CD4-positive, alpha-beta T cell treated with Interleukin-4 for 1 hour (primary cell): ENCODE measurements around the gene SEMA4D.

ENCODE experiments used
- DNase-seq, 2 donors: peaks; one replicate each; pipeline ENCODE4 v3.0.0-alpha.2; 2020 to 2022

Gene SEMA4D

GRCh38 chr9:89500008-89500407 is 2.1 kb upstream of the SEMA4D start:
- no peak for DNase-seq

DNA sequence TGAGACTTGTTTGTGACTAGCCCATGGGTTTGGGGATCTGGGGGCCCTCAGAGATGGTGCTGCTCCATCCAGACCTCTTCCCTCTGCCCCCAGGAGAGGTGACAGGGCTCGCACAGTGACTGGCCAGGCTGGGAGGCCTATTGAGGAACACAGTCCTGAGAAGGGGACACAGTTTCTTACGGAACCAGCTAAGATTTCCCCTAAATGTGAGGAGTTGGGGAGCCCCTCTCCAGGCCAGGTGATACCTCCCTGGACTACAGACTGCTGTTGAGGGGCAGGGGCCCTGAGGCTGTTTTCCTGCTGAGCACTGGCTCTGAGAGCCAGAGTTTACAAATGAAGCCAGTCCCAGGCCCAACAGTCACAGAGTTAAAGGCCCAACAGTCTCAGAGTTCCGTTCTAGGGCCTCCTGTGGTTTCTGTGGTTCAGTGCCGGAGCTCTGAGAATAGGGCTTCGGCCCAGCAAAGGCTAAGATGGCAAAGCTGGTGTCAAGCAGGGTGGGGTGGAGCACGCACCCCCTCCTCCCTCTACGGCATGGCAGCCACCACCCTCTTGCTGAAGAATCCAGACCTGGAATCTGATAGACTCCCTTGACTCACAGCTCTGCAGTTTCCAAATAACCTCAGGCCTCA is 1.1 kb upstream of the SEMA4D start:
- peak; percentile 69 to 76 for DNase-seq

DNA sequence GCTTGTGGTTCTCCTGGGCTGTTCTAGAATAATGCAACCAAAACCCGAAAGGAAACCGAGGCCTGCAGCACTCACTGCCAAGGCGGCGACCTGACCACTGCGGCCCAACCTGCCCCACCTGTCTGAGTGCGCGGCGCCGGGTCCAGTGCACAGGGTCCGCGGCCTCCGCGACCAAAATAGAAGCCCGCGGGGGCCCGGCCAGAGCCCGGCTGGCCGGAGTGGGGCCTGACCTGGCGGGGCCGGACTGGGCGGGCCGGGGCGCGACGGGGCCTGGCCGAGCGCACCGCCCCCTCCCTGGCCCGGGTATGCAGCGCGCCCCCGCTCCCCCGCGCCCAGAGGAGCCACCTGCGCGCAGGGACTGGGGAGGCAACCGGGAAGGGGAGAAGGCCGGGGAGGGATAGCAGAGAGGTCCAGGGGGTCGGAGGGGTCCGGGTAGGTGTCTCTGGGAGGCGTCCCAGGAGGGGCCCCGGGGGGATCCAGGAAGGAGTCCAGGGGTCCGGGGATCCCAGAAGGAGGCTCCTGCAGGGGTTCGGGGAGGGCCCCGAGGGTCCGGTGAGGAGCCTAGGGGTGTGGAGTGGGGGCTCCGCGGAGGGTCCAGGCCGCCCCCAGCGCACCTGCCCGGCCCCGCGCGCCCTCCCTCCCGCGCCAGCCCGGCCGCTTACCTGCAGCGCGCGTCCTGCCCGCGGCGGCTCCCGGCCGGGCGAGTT is 503 bp downstream of the SEMA4D start:
- peak; percentile 33 to 51 for DNase-seq

GRCh38 chr9:89496645-89497256 is 1.2 kb downstream of the SEMA4D start:
- DNase-seq: peak in 1 of 2 donors; percentile 37

DNA sequence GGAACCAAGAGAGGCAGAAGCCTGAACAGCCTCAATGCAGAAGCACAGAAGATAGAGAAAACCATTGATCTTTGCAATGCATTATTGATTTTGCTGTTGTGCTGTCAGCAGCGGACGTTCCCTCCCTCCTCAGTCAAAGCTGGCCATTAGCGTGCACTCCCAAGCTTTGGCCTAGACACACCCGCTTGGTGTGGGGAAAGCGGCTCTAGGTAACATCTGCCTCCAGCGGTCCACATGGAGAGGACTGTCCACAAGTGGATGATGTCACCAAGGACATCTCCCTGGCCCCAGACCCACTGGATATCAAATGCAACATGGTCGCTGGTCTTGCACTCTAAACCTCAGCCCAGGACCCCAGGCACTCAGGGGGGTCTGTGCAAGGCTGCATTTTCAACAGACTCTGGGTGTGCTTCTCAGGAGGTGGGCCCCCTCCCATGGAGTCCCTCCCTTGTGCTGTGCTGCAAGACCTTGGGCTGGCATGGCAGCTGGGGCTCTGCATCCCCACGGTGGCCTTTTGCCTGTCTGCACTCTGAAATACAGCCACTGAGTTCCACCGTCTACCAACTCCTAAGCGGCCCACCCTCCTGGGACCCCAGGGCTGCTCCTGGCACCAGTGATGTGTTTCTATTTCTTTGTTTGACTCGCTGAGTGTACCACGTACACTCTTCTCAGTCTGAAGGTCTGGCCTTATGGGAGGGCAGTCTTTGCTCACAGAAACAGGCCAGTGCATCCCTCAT is 1.9 kb downstream of the SEMA4D start:
- no peak for DNase-seq

- DNase-seq: no peak
Measured at GRCh38 chr9:89494199-89494598, 3.7 kb downstream of the SEMA4D start.

- DNase-seq: no peak
Measured at GRCh38 chr9:89493671-89494070, 4.2 kb downstream of the SEMA4D start.

GRCh38 chr9:89493181-89493580 is 4.7 kb downstream of the SEMA4D start:
- no peak for DNase-seq

- no peak for DNase-seq
Measured at GRCh38 chr9:89492586-89492985, 5.3 kb downstream of the SEMA4D start.

- no peak for DNase-seq
Measured at GRCh38 chr9:89491694-89492093, 6.2 kb downstream of the SEMA4D start.

DNA sequence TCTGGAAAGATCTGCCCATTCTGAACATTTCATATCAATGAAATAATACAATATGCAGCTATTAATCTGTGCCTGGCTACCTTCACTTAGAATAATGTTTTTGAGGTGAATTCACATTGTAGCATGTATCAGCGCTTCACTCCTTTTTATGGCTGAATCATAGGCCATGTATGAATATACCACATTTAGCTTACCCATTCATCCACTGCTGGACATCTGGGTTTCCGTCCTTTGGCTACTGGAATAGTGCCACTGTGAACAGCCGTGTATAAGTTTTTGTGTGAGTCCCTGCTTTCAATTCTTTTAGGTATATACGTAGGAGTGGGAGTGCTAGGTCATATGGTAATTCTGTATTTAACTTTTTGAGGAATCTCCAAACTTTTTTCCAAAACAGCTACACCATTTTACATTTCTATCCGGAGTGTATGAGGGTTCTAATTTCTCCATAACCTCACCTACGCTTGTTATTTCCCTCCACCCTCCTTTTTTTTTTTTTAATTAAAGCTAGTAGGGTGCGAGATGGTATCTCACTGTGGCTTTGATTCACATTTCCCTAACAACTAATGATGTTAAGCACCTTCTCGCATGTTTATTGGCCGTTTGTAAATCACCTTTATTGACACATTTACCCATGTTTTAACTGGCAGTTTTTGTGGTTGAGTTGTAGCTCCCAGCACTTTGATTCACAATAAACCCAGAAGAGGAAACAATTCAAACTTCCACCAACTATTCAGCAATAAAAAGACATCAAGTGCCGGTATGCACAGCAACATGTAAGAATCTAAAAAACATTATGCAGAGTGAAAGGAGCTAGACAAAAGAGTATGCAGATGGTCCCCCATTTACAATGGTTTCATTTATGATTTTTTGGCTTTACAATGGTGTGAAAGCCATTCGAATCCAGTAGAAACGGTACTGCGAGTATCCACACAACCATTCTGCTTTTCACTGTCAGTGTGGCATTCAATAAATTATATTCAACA is 8.1 kb downstream of the SEMA4D start:
- DNase-seq: peak; percentile 41 to 90

DNA sequence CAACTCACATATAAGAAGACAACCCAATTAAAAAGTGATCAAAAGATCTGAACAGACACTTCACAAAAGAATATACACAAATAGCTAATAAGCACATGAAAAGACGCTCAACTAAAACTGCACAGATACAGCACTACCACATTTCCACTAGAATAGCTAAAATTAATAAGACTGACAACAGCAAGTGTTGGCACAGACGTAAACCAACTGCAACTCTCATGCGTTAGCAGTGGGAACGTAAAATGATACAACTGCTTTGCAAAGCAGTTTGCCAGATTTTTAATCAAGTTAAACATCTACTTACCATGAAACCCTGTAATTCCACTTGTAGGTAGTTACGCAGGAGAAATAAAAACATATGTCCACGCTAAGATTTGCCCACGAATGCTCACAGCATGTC is 9.0 kb downstream of the SEMA4D start:
- DNase-seq: no peak

DNA sequence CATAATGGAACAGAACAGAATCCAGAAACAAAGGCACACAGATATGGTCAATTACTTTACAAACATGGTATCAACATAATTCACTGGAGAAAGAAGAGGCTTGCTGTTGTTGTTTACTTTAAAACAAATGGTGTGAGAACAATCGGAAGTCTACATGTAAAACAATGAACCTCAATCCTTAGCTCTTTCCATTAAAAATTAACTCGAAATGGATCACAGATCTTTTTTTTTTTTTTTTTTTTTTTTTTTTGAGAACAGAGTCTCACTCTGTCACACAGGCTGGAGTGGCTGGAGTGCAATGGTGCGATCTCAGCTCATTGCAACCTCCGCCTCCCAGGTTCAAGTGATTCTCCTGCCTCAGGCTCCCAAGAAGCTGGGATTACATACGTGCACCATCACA is 9.8 kb downstream of the SEMA4D start:
- DNase-seq: no peak

DNA sequence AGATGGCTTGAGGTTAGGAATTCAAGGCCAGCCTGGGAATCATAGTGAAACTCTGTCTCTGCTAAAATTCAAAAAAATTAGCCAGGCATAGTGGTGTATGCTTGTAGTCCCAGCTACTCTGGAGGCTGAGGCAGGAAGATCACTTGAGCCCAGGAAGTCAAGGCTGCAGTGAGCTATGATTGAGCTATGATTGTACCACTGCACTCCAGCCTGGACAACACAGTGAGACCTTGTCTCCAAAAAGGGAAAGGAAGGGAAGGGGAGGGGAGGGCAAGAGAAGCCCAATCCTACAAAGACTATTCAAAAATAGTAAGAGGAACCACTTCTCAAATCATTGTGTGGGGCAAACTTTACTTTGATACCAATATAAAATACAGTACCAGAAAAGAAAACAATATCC is 11.2 kb downstream of the SEMA4D start:
- peak in 1 of 2 donors; percentile 7 for DNase-seq

DNA sequence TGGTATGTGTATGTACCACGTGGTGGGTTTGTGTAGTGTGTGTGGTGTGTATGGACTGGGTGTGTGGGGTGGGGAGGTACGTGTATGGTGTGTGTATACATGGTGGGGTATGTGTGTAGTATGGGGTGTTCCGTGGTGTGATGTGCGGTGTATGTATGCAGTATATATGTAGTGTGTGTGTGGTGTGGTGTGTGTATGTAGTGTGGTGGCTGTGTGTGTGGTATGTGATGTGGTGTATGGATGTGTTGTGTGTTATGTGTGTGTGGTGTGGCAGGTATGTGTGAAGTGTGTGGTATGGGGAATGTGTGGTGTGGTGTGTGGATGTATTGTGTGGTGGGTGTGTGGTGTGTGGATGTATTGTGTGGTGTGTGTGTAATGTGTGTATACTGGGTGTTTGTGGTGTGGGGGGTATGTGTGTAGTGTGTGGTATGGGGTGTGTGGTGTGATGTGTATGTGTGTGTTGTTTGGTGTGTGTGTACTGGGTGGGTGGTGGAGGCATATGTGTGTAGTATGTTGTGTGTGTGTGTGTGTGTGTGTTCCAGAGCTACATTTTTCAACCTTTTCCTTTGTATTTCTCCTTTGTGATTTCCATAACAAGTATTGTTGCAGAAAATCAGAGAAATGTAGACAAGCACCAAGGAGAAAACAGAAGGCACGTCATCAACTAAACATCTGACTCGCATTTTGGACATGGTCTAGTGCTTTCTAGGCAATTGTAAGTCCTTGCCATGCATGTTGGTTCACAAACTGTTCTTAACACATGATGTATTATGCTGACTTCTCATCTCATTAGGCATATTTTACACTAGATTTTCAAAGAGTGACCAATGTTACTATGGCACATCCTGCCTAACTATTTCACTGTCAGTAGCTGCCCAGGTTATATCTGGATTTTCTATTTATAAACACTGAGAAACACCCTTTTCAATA is 13.2 kb downstream of the SEMA4D start:
- DNase-seq: no peak

GRCh38 chr9:89483592-89484474 is 14.1 kb downstream of the SEMA4D start:
- DNase-seq: peak; percentile 70 to 72

GRCh38 chr9:89482901-89483361 is 15.0 kb downstream of the SEMA4D start:
- no peak for DNase-seq

GRCh38 chr9:89482056-89482851 is 15.7 kb downstream of the SEMA4D start:
- no peak for DNase-seq

GRCh38 chr9:89481538-89481915 is 16.4 kb downstream of the SEMA4D start:
- peak; percentile 38 to 46 for DNase-seq
